GM23248 (cell line): ENCODE data around the gene C1orf35. TPM values are rescaled to one million over a fixed set of nuclear protein-coding genes. Genes with fewer than 3 reads are reported as not detected.

Source experiments
- DNase-seq: peaks from one replicate; pipeline ENCODE4 v3.0.0-alpha.2; 2015
- H2AFZ ChIP-seq: fragments of 200-600 bp; sonication (generic); 2 replicates; pipeline ENCODE4 v1.6.1; 2016; ENCODE audit warnings: antibody characterized with exemption
- H3F3A ChIP-seq: fragments of 200-600 bp; sonication (generic); 2 replicates; pipeline ENCODE4 v1.6.1; 2016; ENCODE audit warnings: mild to moderate bottlenecking, antibody characterized with exemption, mixed run types; ENCODE audit not compliant: insufficient read depth
- H3K27ac ChIP-seq: fragments of 200-600 bp; sonication (generic); 2 replicates; pipeline ENCODE4 v1.5.1; 2016; ENCODE audit warnings: mild to moderate bottlenecking
- H3K27me3 ChIP-seq: fragments of 200-600 bp; sonication (generic); replicated peaks from 2 replicates; pipeline ENCODE4 v1.6.1; 2016; ENCODE audit warnings: mild to moderate bottlenecking; ENCODE audit not compliant: insufficient read depth
- H3K36me3 ChIP-seq: fragments of 200-600 bp; sonication (generic); 2 replicates; pipeline ENCODE4 v1.6.1; 2016; ENCODE audit warnings: low read depth, mild to moderate bottlenecking
- H3K4me1 ChIP-seq: fragments of 200-600 bp; sonication (generic); 2 replicates; pipeline ENCODE4 v1.6.1; 2016; ENCODE audit warnings: mild to moderate bottlenecking; ENCODE audit not compliant: insufficient read depth
- H3K4me2 ChIP-seq: fragments of 200-600 bp; sonication (generic); one replicate; pipeline ENCODE4 v1.6.1; 2016; ENCODE audit warnings: mild to moderate bottlenecking; ENCODE audit not compliant: unreplicated experiment
- H3K4me3 ChIP-seq: fragments of 200-600 bp; sonication (generic); 2 replicates; pipeline ENCODE4 v1.5.1; 2016; ENCODE audit warnings: mild to moderate bottlenecking
- H3K79me2 ChIP-seq: fragments of 200-600 bp; sonication (generic); 2 replicates; pipeline ENCODE4 v1.6.1; 2016; ENCODE audit warnings: mild to moderate bottlenecking; ENCODE audit not compliant: insufficient read depth
- H3K9ac ChIP-seq: fragments of 200-600 bp; sonication (generic); 2 replicates; pipeline ENCODE4 v1.6.1; 2016; ENCODE audit warnings: mild to moderate bottlenecking
- H3K9me2 ChIP-seq: fragments of 200-600 bp; sonication (generic); 2 replicates; pipeline ENCODE4 v1.6.1; 2016; ENCODE audit warnings: mixed run types, mild to moderate bottlenecking, moderate library complexity; ENCODE audit not compliant: insufficient read depth
- H3K9me3 ChIP-seq: fragments of 200-600 bp; sonication (generic); one replicate; pipeline ENCODE4 v1.6.1; 2017; ENCODE audit warnings: low read depth
- H4K20me1 ChIP-seq: fragments of 200-600 bp; sonication (generic); 2 replicates; pipeline ENCODE4 v1.6.0; 2016; ENCODE audit not compliant: insufficient read depth
- EZH2 ChIP-seq: fragments of 200-600 bp; sonication (generic); IDR thresholded peaks from 2 replicates; pipeline ENCODE4 v1.6.1; 2018; ENCODE audit warnings: antibody characterized with exemption, mild to moderate bottlenecking; ENCODE audit not compliant: insufficient read depth, poor library complexity, severe bottlenecking
- EZH2phosphoT487 ChIP-seq: fragments of 200-600 bp; sonication (generic); IDR thresholded peaks from 2 replicates; pipeline ENCODE4 v1.6.1; 2018; ENCODE audit warnings: antibody characterized with exemption, moderate library complexity, mild to moderate bottlenecking, low read depth; ENCODE audit not compliant: insufficient read depth
- WGBS, 2 experiments: methylation state at CpG; one replicate each; pipeline ENCODE4 v1.1.6; 2015 to 2017; ENCODE audit warnings: low lambda C conversion rate in 2 of 2, low coverage in 1 of 2; ENCODE audit errors: missing lambda C conversion rate in 2 of 2; 5-methylcytosine and 5-hydroxymethylcytosine counted together
- in situ Hi-C: fragments of 300-500 bp; cut with MboI; formaldehyde crosslinking; loops from 2 replicates; pipeline ENCODE4 v1.15.0; 2020
- polyA plus RNA-seq: library from polyadenylated mRNA; unstranded; fragments of >200 nt; fragmentation: Nextera tagmentation; extraction: Ambion mirVana; gene quantifications from 2 replicates; pipeline ENCODE4 v1.2.1, GENCODE V29; 2016
- total RNA-seq: library from RNA; depleted of rRNA; stranded (reverse); fragments of >200 nt; shearing (Covaris generic); gene quantifications from 2 replicates; pipeline ENCODE4 v1.2.3, GENCODE V29; 2014

C1orf35 gene
- total and polyA plus RNA-seq, 2 experiments from 2014 or later = 11.6 to 19.9 TPM

GRCh38 chr1:228070851-228071250, 32.3 kb downstream of the C1orf35 start:
- TF ChIP-seq EZH2 = no peak
- no peak for TF ChIP-seq EZH2phosphoT487
- Histone ChIP-seq H3K4me1 (no peaks in the 10 kb centered on the region), H3K36me3 (no peaks in the 10 kb centered on the region), H3K79me2 (no peaks in the 10 kb centered on the region), H3F3A (no peaks in the 10 kb centered on the region), H3K9me2 (no peaks in the 10 kb centered on the region), H3K27me3 (no peaks in the 10 kb centered on the region; the same call in 1 of the 2 replicates), H2AFZ (no peak overlapping the region), H3K4me2 (no peak overlapping the region), H4K20me1 (no peaks in the 10 kb centered on the region), H3K9me3 (no peaks in the 10 kb centered on the region), H3K9ac (no peak overlapping the region), H3K27ac (no peak overlapping the region), H3K4me3 (no peak overlapping the region)
- no peak for DNase-seq
- in situ Hi-C loops = loop anchor here (10.0 kb wide), 1 partner anchor 56 kb away; no protein-coding TSS in a partner anchor
- 68 to 82% methylated on average over 3 of the region's 3 CpGs for WGBS, 2 experiments

- H3K27me3 ChIP-seq = no peaks in the 10 kb centered on the region; the same call in 1 of the 2 replicates
- no peaks in the 10 kb centered on the region for H4K20me1 ChIP-seq
- no peaks in the 10 kb centered on the region for H3K79me2 ChIP-seq
- 25% methylated on average over 2 of the region's 2 CpGs; no CpG with 5 or more reads in 1 of the 2 experiments for WGBS, 2 experiments
- H3K9me3 ChIP-seq = no peaks in the 10 kb centered on the region
- no peak overlapping the region for H3K27ac ChIP-seq
- H3K4me3 ChIP-seq = no peak overlapping the region
- H3K4me2 ChIP-seq = no peak overlapping the region
- TF ChIP-seq EZH2 (no peak), EZH2phosphoT487 (no peak)
- in situ Hi-C loops = loop anchor here (10.0 kb wide), 1 partner anchor 55 kb away; no protein-coding TSS in a partner anchor
- H3K9me2 ChIP-seq = no peaks in the 10 kb centered on the region
- no peak overlapping the region for H2AFZ ChIP-seq
- no peaks in the 10 kb centered on the region for H3F3A ChIP-seq
- H3K4me1 ChIP-seq = no peaks in the 10 kb centered on the region
- H3K36me3 ChIP-seq = no peaks in the 10 kb centered on the region
- DNase-seq = no peak
- H3K9ac ChIP-seq = no peak overlapping the region
Measured at GRCh38 chr1:228070173-228070572, 33.0 kb downstream of the C1orf35 start.

- Histone ChIP-seq H3K9me3 (no peaks in the 10 kb centered on the region), H3K4me2 (no peak overlapping the region), H3K4me3 (no peak overlapping the region), H3K4me1 (no peaks in the 10 kb centered on the region), H2AFZ (no peak overlapping the region), H3F3A (no peaks in the 10 kb centered on the region), H3K27me3 (no peaks in the 10 kb centered on the region; the same call in 1 of the 2 replicates), H3K36me3 (no peaks in the 10 kb centered on the region), H3K27ac (no peak overlapping the region), H3K9ac (no peak overlapping the region), H4K20me1 (no peaks in the 10 kb centered on the region), H3K79me2 (no peaks in the 10 kb centered on the region), H3K9me2 (no peaks in the 10 kb centered on the region)
- no peak for TF ChIP-seq EZH2
- TF ChIP-seq EZH2phosphoT487 = no peak
- DNase-seq = no peak
- in situ Hi-C loops = no loop called here
- WGBS, 2 experiments = 34 to 45% methylated on average over 4 to 7 of the region's 7 CpGs
Measured at GRCh38 chr1:228068359-228068758, 34.8 kb downstream of the C1orf35 start.

- H4K20me1 ChIP-seq = no peaks in the 10 kb centered on the region
- no peaks in the 10 kb centered on the region for H3K9me3 ChIP-seq
- no peaks in the 10 kb centered on the region for H3K79me2 ChIP-seq
- H3K36me3 ChIP-seq = no peaks in the 10 kb centered on the region
- no peaks in the 10 kb centered on the region for H3K9me2 ChIP-seq
- 38 to 42% methylated on average over 10 of the region's 10 CpGs for WGBS, 2 experiments
- no peak overlapping the region for H3K4me3 ChIP-seq
- no peaks in the 10 kb centered on the region for H3F3A ChIP-seq
- H3K27me3 ChIP-seq = no peaks in the 10 kb centered on the region; the same call in 1 of the 2 replicates
- H3K4me2 ChIP-seq = no peak overlapping the region
- H3K4me1 ChIP-seq = no peaks in the 10 kb centered on the region
- no peak overlapping the region for H3K9ac ChIP-seq
- in situ Hi-C loops = no loop called here
- no peak for DNase-seq
- no peak overlapping the region for H3K27ac ChIP-seq
- no peak overlapping the region for H2AFZ ChIP-seq
- TF ChIP-seq EZH2 (no peak), EZH2phosphoT487 (no peak)
Measured at GRCh38 chr1:228066891-228067654, 36.1 kb downstream of the C1orf35 start.
